Endothelial cell of umbilical vein (primary cell): ENCODE data around the gene LRFN3. TPM values are rescaled to one million over a fixed set of nuclear protein-coding genes. Genes with fewer than 3 reads are reported as not detected.
"Not testable (repeated sequence)": the region's sequence is repeated elsewhere in the genome, so short reads cannot be mapped to it uniquely, and the experiment has no call there.

Source experiments
- BruUV-seq: library from RNA; stranded (reverse); fragments of 400-500 nt; replicated peaks from 2 replicates; lab custom pipeline; 2021; lab: Mats Ljungman, UMichigan
- CTCF ChIA-PET: fragments of 300-600, 350-600 bp; sonication (Branson Sonifier 250); formaldehyde crosslinking; loops from one replicate; lab custom pipeline; 2021; ENCODE audit warnings: antibody characterized with exemption, inconsistent platforms; lab: Charles Lee
- POLR2A ChIA-PET: fragments of 300-600, 350-600 bp; sonication (Branson Sonifier 250); formaldehyde crosslinking; loops from one replicate; lab custom pipeline; 2021; ENCODE audit warnings: antibody characterized with exemption, inconsistent platforms; lab: Charles Lee
- DNase-seq: peaks from one replicate; pipeline ENCODE4 v3.0.0-alpha.2; 2011; ENCODE audit warnings: low read depth, low spot score
- FAIRE-seq: peaks from 2 replicates; lab custom pipeline; 2011; peaks lifted over from hg19 to GRCh38; lab: Jason Lieb, UNC
- H2AFZ ChIP-seq: 2 replicates; pipeline ENCODE4 v1.6.0; 2012; ENCODE audit warnings: low read depth, low read length, control low read depth, inconsistent platforms
- H3K27ac ChIP-seq: 2 replicates; pipeline ENCODE4 v1.5.1; 2011; ENCODE audit warnings: low read depth, mild to moderate bottlenecking, control low read depth, low read length, moderate library complexity; ENCODE audit not compliant: insufficient read depth
- H3K27me3 ChIP-seq, 2 experiments: 2 replicates each; pipeline versions ENCODE4 v1.6.0 to v1.6.1; 2011; ENCODE audit warnings: low read length in 2 of 2, mixed read lengths in 1 of 2; ENCODE audit not compliant: control insufficient read depth in 2 of 2, insufficient read depth in 2 of 2
- H3K36me3 ChIP-seq, 2 experiments: 2 replicates in 1 of 2; 3 replicates in 1 of 2; pipeline ENCODE4 v1.5.1; 2011; ENCODE audit warnings: low read length in 2 of 2, mild to moderate bottlenecking in 1 of 2, moderate library complexity in 1 of 2; ENCODE audit not compliant: control insufficient read depth in 2 of 2, insufficient read depth in 2 of 2; ENCODE audit errors: extremely low read depth in 1 of 2
- H3K4me1 ChIP-seq: 3 replicates; pipeline ENCODE4 v1.5.1; 2011; ENCODE audit warnings: mild to moderate bottlenecking, low read length; ENCODE audit not compliant: control insufficient read depth, insufficient read depth; ENCODE audit errors: extremely low read depth
- H3K4me2 ChIP-seq: 2 replicates; pipeline ENCODE4 v1.6.1; 2011; ENCODE audit warnings: low read length, control low read depth, mixed read lengths; ENCODE audit not compliant: insufficient read depth
- H3K4me3 ChIP-seq, 3 experiments: fragments of 200-600 bp in 1 of 3; sonication (generic), shearing (Covaris generic) in 1 of 3; replicated peaks in 1 of 3; 2 replicates each; pipeline ENCODE4 v1.5.1; 2011 to 2016; ENCODE audit warnings: control low read depth in 3 of 3, low read length in 3 of 3, mild to moderate bottlenecking in 2 of 3, inconsistent platforms in 1 of 3, low read depth in 1 of 3, moderate library complexity in 1 of 3; ENCODE audit not compliant: insufficient read depth in 1 of 3
- H3K79me2 ChIP-seq: 2 replicates; pipeline ENCODE4 v1.6.0; 2012; ENCODE audit warnings: low read length, inconsistent platforms; ENCODE audit not compliant: control insufficient read depth, insufficient read depth
- H3K9ac ChIP-seq: replicated peaks from 2 replicates; pipeline ENCODE3; 2011; ENCODE audit warnings: low read length, control low read depth; ENCODE audit not compliant: insufficient read depth; ENCODE audit errors: extremely low read depth
- H3K9me1 ChIP-seq: replicated peaks from 3 replicates; pipeline ENCODE4 v1.6.0; 2011; ENCODE audit warnings: mild to moderate bottlenecking, low read length; ENCODE audit not compliant: control insufficient read depth, insufficient read depth; ENCODE audit errors: extremely low read depth
- H3K9me3 ChIP-seq: replicated peaks from 2 replicates; pipeline ENCODE4 v1.5.1; 2012; ENCODE audit warnings: low read length, inconsistent platforms; ENCODE audit not compliant: control insufficient read depth, insufficient read depth
- H4K20me1 ChIP-seq: replicated peaks from 2 replicates; pipeline ENCODE3; 2011; ENCODE audit warnings: mild to moderate bottlenecking, low read length; ENCODE audit not compliant: control insufficient read depth, insufficient read depth; ENCODE audit errors: extremely low read depth
- EZH2 ChIP-seq: IDR thresholded peaks from 2 replicates; pipeline ENCODE4 v1.6.1; 2012; ENCODE audit warnings: borderline replicate concordance, low read depth, mild to moderate bottlenecking, moderate library complexity, low read length, inconsistent platforms; ENCODE audit not compliant: severe bottlenecking
- FOS ChIP-seq: IDR thresholded peaks from 2 replicates; pipeline ENCODE4 v1.6.1; 2011; ENCODE audit warnings: mild to moderate bottlenecking, low read length, moderate library complexity, borderline replicate concordance; ENCODE audit not compliant: insufficient read depth
- JUN ChIP-seq: IDR thresholded peaks from 2 replicates; pipeline ENCODE4 v1.6.1; 2011; ENCODE audit warnings: borderline replicate concordance, low read depth; ENCODE audit not compliant: insufficient read length, insufficient read depth
- MYC ChIP-seq: IDR thresholded peaks from one replicate; pipeline ENCODE4 v1.6.1; 2011; ENCODE audit warnings: mild to moderate bottlenecking, low read depth, low read length
- POLR2A ChIP-seq: IDR thresholded peaks from 2 replicates; pipeline ENCODE4 v1.6.1; 2012; ENCODE audit warnings: low read depth, mild to moderate bottlenecking, control low read depth, low read length
- POLR2AphosphoS5 ChIP-seq: IDR thresholded peaks from 2 replicates; pipeline ENCODE4 v1.6.1; 2012; ENCODE audit warnings: low read depth, mild to moderate bottlenecking, control low read depth, low read length, moderate library complexity; ENCODE audit not compliant: insufficient read depth
- dilution Hi-C: fragments of 300-500 bp; cut with MboI; formaldehyde crosslinking; loops from one replicate; pipeline ENCODE4 v1.15.0; 2019; ENCODE audit warnings: low sequenced_read_pairs; ENCODE audit not compliant: extremely low pct_ligation_motif_present
- intact Hi-C: fragments of 100-400 bp; cut with micrococcal nuclease; formaldehyde crosslinking; loops from one replicate; pipeline ENCODE4 v1.10.0; 2022
- polyA plus RNA-seq, 4 experiments: library from polyadenylated mRNA; depleted of rRNA in 3 of 4; stranded (reverse) in 3 of 4; unstranded in 1 of 4; fragments of >200 nt; gene quantifications; 2 replicates each; pipeline versions ENCODE4 v1.2.1 to v1.2.3, GENCODE V29; 2011 to 2012; ENCODE audit warnings: missing spikeins in 1 of 4
- total RNA-seq: library from RNA; stranded (reverse); gene quantifications from 2 replicates; pipeline ENCODE4 v1.2.3, GENCODE V29; 2021
- TF ChIP-seq, protein P1 (sequence below), 2 donors: IDR thresholded peaks; 1 replicate in 1 of 2; 2 replicates in 1 of 2; pipeline ENCODE4 v1.5.1; 2011; ENCODE audit warnings: low read length in 2 of 2, mild to moderate bottlenecking in 2 of 2, moderate library complexity in 2 of 2, control low read depth in 1 of 2, inconsistent platforms in 1 of 2, low read depth in 1 of 2; ENCODE audit not compliant: insufficient read depth in 1 of 2; ENCODE audit errors: extremely low read depth in 1 of 2

The LRFN3 gene
- total and polyA plus RNA-seq, 2 donors (not counting 3 experiments of a cell fraction or from before 2014, with no cell fraction given) = 4.1 to 15.9 TPM

DNA sequence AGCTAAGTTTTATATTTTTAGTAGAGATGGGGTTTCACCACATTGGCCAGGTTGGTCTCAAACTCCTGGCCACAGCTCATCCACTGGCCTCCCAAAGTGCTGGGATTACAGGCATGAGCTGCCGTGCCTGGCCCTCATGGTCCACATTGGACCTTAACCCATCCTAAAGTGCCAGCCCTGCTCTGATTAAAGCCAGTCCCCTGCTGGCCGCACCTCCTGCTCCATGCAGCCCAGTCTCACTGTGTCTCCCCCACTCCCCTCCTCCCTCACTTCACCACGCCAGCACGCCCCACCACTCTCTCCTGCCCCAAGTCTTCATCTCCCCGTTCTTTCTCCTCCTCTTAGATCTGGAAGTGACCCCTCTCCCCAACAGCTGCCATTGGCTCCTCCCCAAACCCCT is 42.1 kb downstream of the LRFN3 start:
- dilution Hi-C loops (no loop called here), intact Hi-C loops (no loop called here)
- TF ChIP-seq POLR2A (no peak), MYC (no peak), JUN (no peak), FOS (no peak)
- TF ChIP-seq, protein P1, sequence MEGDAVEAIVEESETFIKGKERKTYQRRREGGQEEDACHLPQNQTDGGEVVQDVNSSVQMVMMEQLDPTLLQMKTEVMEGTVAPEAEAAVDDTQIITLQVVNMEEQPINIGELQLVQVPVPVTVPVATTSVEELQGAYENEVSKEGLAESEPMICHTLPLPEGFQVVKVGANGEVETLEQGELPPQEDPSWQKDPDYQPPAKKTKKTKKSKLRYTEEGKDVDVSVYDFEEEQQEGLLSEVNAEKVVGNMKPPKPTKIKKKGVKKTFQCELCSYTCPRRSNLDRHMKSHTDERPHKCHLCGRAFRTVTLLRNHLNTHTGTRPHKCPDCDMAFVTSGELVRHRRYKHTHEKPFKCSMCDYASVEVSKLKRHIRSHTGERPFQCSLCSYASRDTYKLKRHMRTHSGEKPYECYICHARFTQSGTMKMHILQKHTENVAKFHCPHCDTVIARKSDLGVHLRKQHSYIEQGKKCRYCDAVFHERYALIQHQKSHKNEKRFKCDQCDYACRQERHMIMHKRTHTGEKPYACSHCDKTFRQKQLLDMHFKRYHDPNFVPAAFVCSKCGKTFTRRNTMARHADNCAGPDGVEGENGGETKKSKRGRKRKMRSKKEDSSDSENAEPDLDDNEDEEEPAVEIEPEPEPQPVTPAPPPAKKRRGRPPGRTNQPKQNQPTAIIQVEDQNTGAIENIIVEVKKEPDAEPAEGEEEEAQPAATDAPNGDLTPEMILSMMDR (IDR thresholded peaks at IDR 0.05; ENCODE audit: extremely low read depth in 1 of 2, insufficient read depth in 1 of 2, low read depth in 1 of 2, low read length in 2 of 2) = no peak

DNA sequence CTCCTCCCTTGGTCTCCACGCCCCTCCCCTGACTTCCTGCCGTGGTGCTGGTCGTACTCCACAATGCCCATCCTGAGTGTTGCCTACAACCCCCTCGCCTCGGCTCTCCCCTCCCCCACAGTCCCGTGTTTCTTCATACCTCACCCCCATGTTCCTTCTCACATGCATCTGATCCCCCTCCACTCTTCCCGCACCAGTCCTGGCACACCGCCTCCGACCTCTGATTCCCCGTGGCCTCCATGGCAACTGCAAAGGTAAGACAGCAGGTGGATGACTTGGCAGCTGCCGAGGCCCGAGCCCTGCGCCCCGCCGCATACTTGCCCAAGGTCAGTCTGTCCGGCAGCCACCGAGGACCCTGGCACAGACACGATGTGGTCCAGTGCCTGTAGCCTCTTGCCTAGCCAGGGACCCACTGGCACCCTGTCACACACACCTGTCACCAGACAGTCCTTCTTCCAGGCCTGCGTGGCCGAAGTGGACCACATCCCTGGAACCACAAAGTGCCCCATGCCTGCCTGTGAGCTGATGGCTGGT is 42.7 kb downstream of the LRFN3 start:
- Histone ChIP-seq H2AFZ (no peak overlapping the region), H3K4me2 (no peak overlapping the region), H3K4me3 (no peak overlapping the region), H3K27me3 (no peaks in the 10 kb centered on the region), H3K9me1 (no peaks in the 10 kb centered on the region), H3K4me1 (no peaks in the 10 kb centered on the region), H3K36me3 (no peaks in the 10 kb centered on the region), H3K27ac (no peak overlapping the region), H4K20me1 (no peaks in the 10 kb centered on the region), H3K9me3 (no peaks in the 10 kb centered on the region), H3K9ac (no peak overlapping the region), H3K79me2 (no peaks in the 10 kb centered on the region)
- BruUV-seq = no TSS peak
- dilution Hi-C loops = no loop called here
- no peak for FAIRE-seq
- ChIA-PET POLR2A (no interaction called here), CTCF (no interaction called here)
- TF ChIP-seq EZH2 (no peak), POLR2AphosphoS5 (no peak), FOS (no peak), MYC (no peak)
- intact Hi-C loops = no loop called here
- no peak for DNase-seq

More for the DNA sequence above, 42.1 kb downstream of the LRFN3 start:
- ChIA-PET POLR2A (no interaction called here), CTCF (no interaction called here)
- no TSS peak for BruUV-seq
- Histone ChIP-seq H3K4me3 (no peak overlapping the region), H3K4me2 (no peak overlapping the region), H3K79me2 (no peaks in the 10 kb centered on the region), H2AFZ (no peak overlapping the region), H3K27me3 (no peaks in the 10 kb centered on the region), H3K9me3 (no peaks in the 10 kb centered on the region), H3K4me1 (no peaks in the 10 kb centered on the region), H3K9ac (no peak overlapping the region), H3K36me3 (no peaks in the 10 kb centered on the region), H3K9me1 (no peaks in the 10 kb centered on the region), H3K27ac (no peak overlapping the region), H4K20me1 (no peaks in the 10 kb centered on the region)
- FAIRE-seq (no peak), DNase-seq (no peak)

DNA sequence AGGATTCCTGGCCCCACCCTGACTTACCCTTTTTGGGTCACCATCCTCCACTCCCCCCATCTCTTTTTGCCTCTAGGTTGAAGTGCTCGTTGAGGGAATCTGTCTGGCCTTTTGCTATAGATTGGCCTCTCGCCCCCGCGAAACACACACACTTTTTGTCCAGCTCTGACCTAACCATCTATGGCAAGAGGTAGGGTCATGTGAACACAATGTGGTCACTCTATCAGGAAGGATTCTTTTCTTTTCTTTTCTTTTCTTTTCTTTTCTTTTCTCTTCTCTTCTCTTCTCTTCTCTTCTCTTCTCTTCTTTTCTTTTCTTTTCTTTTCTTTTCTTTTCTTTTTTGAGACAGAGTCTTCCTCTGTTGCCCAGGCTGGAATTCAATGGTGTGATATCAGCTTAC is 44.8 kb downstream of the LRFN3 start:
- BruUV-seq, H3K27me3 ChIP-seq, H3K9ac ChIP-seq, H3K36me3 ChIP-seq, H3K9me3 ChIP-seq, H3K4me2 ChIP-seq, H3K4me3 ChIP-seq, H4K20me1 ChIP-seq, H3K9me1 ChIP-seq, H3K4me1 ChIP-seq, POLR2A ChIA-PET, H3K79me2 ChIP-seq, CTCF ChIA-PET, dilution Hi-C loops, DNase-seq, FAIRE-seq, intact Hi-C loops, H3K27ac ChIP-seq, H2AFZ ChIP-seq: not testable (repeated sequence)
